Karpas-422 (cell line): ENCODE measurements around the gene TDRD9. TPM values are rescaled to one million over a fixed set of nuclear protein-coding genes. Genes with fewer than 3 reads are reported as not detected.

Experiments used
- DNase-seq: peaks from one replicate; pipeline ENCODE4 v3.0.0-alpha.2; 2015
- H2AFZ ChIP-seq: fragments of 200-600 bp; sonication (generic); 2 replicates; pipeline ENCODE4 v1.6.1; 2014; ENCODE audit warnings: antibody characterized with exemption, low read length, mixed read lengths
- H3K27ac ChIP-seq: fragments of 200-600 bp; sonication (generic); 2 replicates; pipeline ENCODE4 v1.5.1; 2014; ENCODE audit warnings: mild to moderate bottlenecking, low read length, moderate library complexity
- H3K27me3 ChIP-seq: fragments of 200-600 bp; sonication (generic); 2 replicates; pipeline ENCODE4 v1.6.1; 2014; ENCODE audit warnings: low read length, mixed read lengths
- H3K36me3 ChIP-seq: fragments of 200-600 bp; sonication (generic); 2 replicates; pipeline ENCODE4 v1.6.1; 2014; ENCODE audit warnings: low read length, mixed read lengths; ENCODE audit not compliant: insufficient read depth
- H3K4me1 ChIP-seq: fragments of 200-600 bp; sonication (generic); 2 replicates; pipeline ENCODE4 v1.6.1; 2014; ENCODE audit warnings: mild to moderate bottlenecking, low read length, mixed read lengths
- H3K4me2 ChIP-seq: fragments of 200-600 bp; sonication (generic); 2 replicates; pipeline ENCODE4 v1.6.1; 2014; ENCODE audit warnings: low read length, low read depth, mild to moderate bottlenecking; ENCODE audit not compliant: poor library complexity, severe bottlenecking
- H3K4me3 ChIP-seq: fragments of 200-600 bp; sonication (generic); 2 replicates; pipeline ENCODE4 v1.5.1; 2014; ENCODE audit warnings: mild to moderate bottlenecking, antibody characterized with exemption, low read length, mixed read lengths
- H3K79me2 ChIP-seq: fragments of 200-600 bp; sonication (generic); 2 replicates; pipeline ENCODE4 v1.6.1; 2014; ENCODE audit warnings: mild to moderate bottlenecking, low read length, mixed read lengths
- H3K9ac ChIP-seq: fragments of 200-600 bp; sonication (generic); 2 replicates; pipeline ENCODE4 v1.6.0; 2014; ENCODE audit warnings: low read length
- H3K9me2 ChIP-seq: fragments of 200-600 bp; sonication (generic), shearing (Covaris generic); replicated peaks from 2 replicates; pipeline ENCODE4 v1.6.0; 2014; ENCODE audit warnings: mild to moderate bottlenecking, low read length, moderate library complexity; ENCODE audit not compliant: insufficient read depth
- H3K9me3 ChIP-seq: fragments of 300-700, 200-600 bp; sonication (generic); 2 replicates; pipeline ENCODE4 v1.6.1; 2014; ENCODE audit warnings: low read length, mixed read lengths
- H4K20me1 ChIP-seq: fragments of 200-600 bp; sonication (generic); 2 replicates; pipeline ENCODE4 v1.6.1; 2014; ENCODE audit warnings: mild to moderate bottlenecking, antibody characterized with exemption, low read length, low read depth; ENCODE audit not compliant: insufficient read depth
- total RNA-seq: library from RNA; depleted of rRNA; stranded (reverse); fragments of >200 nt; shearing (Covaris generic); gene quantifications from 2 replicates; pipeline ENCODE4 v1.2.3, GENCODE V29; 2014; ENCODE audit warnings: low replicate concordance

Gene TDRD9
- total RNA-seq, 1 experiment from 2014 or later = not detected

- Histone ChIP-seq H3K9me2 (no peaks in the 10 kb centered on the region), H3K79me2 (no peaks in the 10 kb centered on the region), H3K9me3 (no peaks in the 10 kb centered on the region), H2AFZ (no peak overlapping the region), H3K36me3 (no peaks in the 10 kb centered on the region), H3K27ac (no peak overlapping the region), H3K4me2 (no peak overlapping the region), H3K4me1 (peaks cover 4% of the 10 kb centered on the region), H3K9ac (no peak overlapping the region), H4K20me1 (peaks cover 8% of the 10 kb centered on the region; the same call in 1 of the 2 replicates), H3K27me3 (no peaks in the 10 kb centered on the region), H3K4me3 (no peak overlapping the region)
- DNase-seq = no peak
Observed at GRCh38 chr14:104096318-104096717, 168.1 kb downstream of the TDRD9 start.

- Histone ChIP-seq H3K4me3 (no peak overlapping the region), H3K9ac (no peak overlapping the region), H4K20me1 (peaks cover 8% of the 10 kb centered on the region; the same call in 1 of the 2 replicates), H3K79me2 (no peaks in the 10 kb centered on the region), H3K4me2 (no peak overlapping the region), H3K27me3 (no peaks in the 10 kb centered on the region), H3K9me3 (no peaks in the 10 kb centered on the region), H3K36me3 (no peaks in the 10 kb centered on the region), H3K9me2 (no peaks in the 10 kb centered on the region), H2AFZ (no peak overlapping the region), H3K27ac (no peak overlapping the region), H3K4me1 (peaks cover 4% of the 10 kb centered on the region)
- DNase-seq = peak; percentile 73
Observed at GRCh38 chr14:104096751-104097700, 168.8 kb downstream of the TDRD9 start.

GRCh38 chr14:104098272-104099095, 170.2 kb downstream of the TDRD9 start:
- no peaks in the 10 kb centered on the region for H3K36me3 ChIP-seq
- H3K79me2 ChIP-seq = no peaks in the 10 kb centered on the region
- peaks cover 4% of the 10 kb centered on the region for H3K4me1 ChIP-seq
- H2AFZ ChIP-seq = no peak overlapping the region
- H3K27ac ChIP-seq = no peak overlapping the region
- peaks cover 8% of the 10 kb centered on the region; the same call in 1 of the 2 replicates for H4K20me1 ChIP-seq
- H3K9me3 ChIP-seq = no peaks in the 10 kb centered on the region
- H3K4me2 ChIP-seq = no peak overlapping the region
- H3K9me2 ChIP-seq = no peaks in the 10 kb centered on the region
- DNase-seq = no peak
- no peak overlapping the region for H3K9ac ChIP-seq
- H3K4me3 ChIP-seq = no peak overlapping the region
- no peaks in the 10 kb centered on the region for H3K27me3 ChIP-seq

GRCh38 chr14:104099096-104100041, 171.1 kb downstream of the TDRD9 start:
- Histone ChIP-seq H2AFZ (no peak overlapping the region), H3K9ac (no peak overlapping the region), H3K36me3 (no peaks in the 10 kb centered on the region), H4K20me1 (peaks cover 8% of the 10 kb centered on the region; the same call in 1 of the 2 replicates), H3K9me3 (no peaks in the 10 kb centered on the region), H3K79me2 (no peaks in the 10 kb centered on the region), H3K4me2 (no peak overlapping the region), H3K4me3 (no peak overlapping the region), H3K4me1 (peaks cover 4% of the 10 kb centered on the region), H3K27ac (no peak overlapping the region), H3K27me3 (no peaks in the 10 kb centered on the region), H3K9me2 (no peaks in the 10 kb centered on the region)
- no peak for DNase-seq

GRCh38 chr14:104100171-104101085, 172.2 kb downstream of the TDRD9 start:
- Histone ChIP-seq H3K27ac (no peak overlapping the region), H2AFZ (no peak overlapping the region), H4K20me1 (peaks cover 8% of the 10 kb centered on the region; the same call in 1 of the 2 replicates), H3K9ac (no peak overlapping the region), H3K4me1 (peaks cover 4% of the 10 kb centered on the region), H3K4me2 (no peak overlapping the region), H3K27me3 (no peaks in the 10 kb centered on the region), H3K4me3 (no peak overlapping the region), H3K79me2 (no peaks in the 10 kb centered on the region), H3K36me3 (no peaks in the 10 kb centered on the region), H3K9me2 (no peaks in the 10 kb centered on the region), H3K9me3 (no peaks in the 10 kb centered on the region)
- no peak for DNase-seq

GRCh38 chr14:104101086-104101621, 172.9 kb downstream of the TDRD9 start:
- H3K36me3 ChIP-seq = no peaks in the 10 kb centered on the region
- no peak overlapping the region for H3K4me2 ChIP-seq
- DNase-seq = no peak

More at GRCh38 chr14:104101086-104101621, 172.9 kb downstream of the TDRD9 start:
- Histone ChIP-seq H4K20me1 (peaks cover 8% of the 10 kb centered on the region; the same call in 1 of the 2 replicates), H2AFZ (no peak overlapping the region), H3K79me2 (no peaks in the 10 kb centered on the region), H3K4me1 (peaks cover 4% of the 10 kb centered on the region), H3K9me3 (no peaks in the 10 kb centered on the region), H3K27me3 (no peaks in the 10 kb centered on the region), H3K9me2 (no peaks in the 10 kb centered on the region), H3K27ac (no peak overlapping the region), H3K9ac (no peak overlapping the region), H3K4me3 (no peak overlapping the region)
